Thyroid gland (tissue), 4 donors: ENCODE results near the gene COG2.

Experiments
- POLR2A ChIP-seq, 2 donors: fragments of 450-650 bp; IDR thresholded peaks; one replicate each; pipeline ENCODE4 v1.6.1; 2017; ENCODE audit warnings: antibody characterized with exemption in 2 of 2, mild to moderate bottlenecking in 2 of 2, moderate library complexity in 1 of 2
- TF ChIP-seq, protein P1 (sequence below), 6 experiments: fragments of 200-600 bp in 3 of 6; fragments of 450-650 bp in 3 of 6; sonication (generic) in 3 of 6; IDR thresholded peaks; one replicate each; pipeline ENCODE4 v1.5.1; 2016 to 2019; ENCODE audit warnings: antibody characterized with exemption in 6 of 6, mild to moderate bottlenecking in 2 of 6, inconsistent platforms in 1 of 6, moderate library complexity in 1 of 6

DNA sequence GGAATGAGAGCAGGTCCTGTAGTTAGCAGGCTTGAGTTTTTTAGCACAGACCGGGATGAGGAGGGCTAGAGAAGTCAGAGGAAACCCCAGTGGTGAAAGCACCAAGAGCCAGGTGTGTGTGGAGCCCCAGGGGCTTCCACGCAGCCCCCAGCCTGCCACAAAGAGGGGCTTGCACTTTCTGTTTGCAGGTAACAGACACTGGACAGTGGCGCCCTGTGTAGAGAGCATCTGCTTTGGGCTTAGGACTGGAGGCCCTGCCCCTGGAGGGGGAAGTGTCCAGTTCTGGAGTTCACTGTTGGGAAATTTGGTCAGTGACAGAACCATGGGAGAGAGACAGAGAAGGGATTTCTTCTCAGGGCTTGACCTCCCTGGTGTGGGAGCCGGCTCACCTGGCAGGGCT is 52.2 kb downstream of the COG2 start:
- TF ChIP-seq, protein P1, sequence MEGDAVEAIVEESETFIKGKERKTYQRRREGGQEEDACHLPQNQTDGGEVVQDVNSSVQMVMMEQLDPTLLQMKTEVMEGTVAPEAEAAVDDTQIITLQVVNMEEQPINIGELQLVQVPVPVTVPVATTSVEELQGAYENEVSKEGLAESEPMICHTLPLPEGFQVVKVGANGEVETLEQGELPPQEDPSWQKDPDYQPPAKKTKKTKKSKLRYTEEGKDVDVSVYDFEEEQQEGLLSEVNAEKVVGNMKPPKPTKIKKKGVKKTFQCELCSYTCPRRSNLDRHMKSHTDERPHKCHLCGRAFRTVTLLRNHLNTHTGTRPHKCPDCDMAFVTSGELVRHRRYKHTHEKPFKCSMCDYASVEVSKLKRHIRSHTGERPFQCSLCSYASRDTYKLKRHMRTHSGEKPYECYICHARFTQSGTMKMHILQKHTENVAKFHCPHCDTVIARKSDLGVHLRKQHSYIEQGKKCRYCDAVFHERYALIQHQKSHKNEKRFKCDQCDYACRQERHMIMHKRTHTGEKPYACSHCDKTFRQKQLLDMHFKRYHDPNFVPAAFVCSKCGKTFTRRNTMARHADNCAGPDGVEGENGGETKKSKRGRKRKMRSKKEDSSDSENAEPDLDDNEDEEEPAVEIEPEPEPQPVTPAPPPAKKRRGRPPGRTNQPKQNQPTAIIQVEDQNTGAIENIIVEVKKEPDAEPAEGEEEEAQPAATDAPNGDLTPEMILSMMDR (IDR thresholded peaks at IDR 0.05), result no peak
- no peak for TF ChIP-seq POLR2A (IDR thresholded peaks at IDR 0.05)
